Gastroesophageal sphincter (tissue), 2 donors: Measurements from ENCODE around the gene NFKBIL1.

ENCODE experiments used
- POLR2A ChIP-seq, 2 donors: fragments of 450-650 bp; IDR thresholded peaks; one replicate each; pipeline ENCODE4 v1.6.1; 2017; ENCODE audit warnings: antibody characterized with exemption in 2 of 2, mild to moderate bottlenecking in 2 of 2, moderate library complexity in 1 of 2
- POLR2AphosphoS5 ChIP-seq: sonication (generic); formaldehyde crosslinking; IDR thresholded peaks from one replicate; pipeline ENCODE4 v1.6.1; 2017; ENCODE audit warnings: antibody characterized with exemption

DNA sequence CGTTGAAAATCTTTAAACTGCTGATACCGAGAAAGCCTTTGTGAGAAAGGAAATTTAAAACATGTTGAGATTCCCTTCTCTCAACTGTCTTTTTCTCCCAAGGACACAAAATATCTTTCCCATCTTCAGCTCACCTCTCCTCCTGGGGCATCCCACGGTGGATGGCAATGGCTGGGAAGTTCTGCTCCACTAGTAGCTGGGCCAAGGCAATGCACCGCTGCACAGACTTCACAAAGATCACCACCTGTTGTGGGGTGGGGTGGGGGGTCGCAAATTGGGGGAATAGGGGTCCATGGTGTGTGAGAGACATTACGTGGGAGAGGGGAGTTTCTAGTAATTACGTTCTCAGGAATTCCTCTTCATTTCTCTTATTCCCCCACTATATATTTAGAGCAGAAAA is 16.2 kb upstream of the NFKBIL1 start:
- no peak for TF ChIP-seq POLR2A (IDR thresholded peaks at IDR 0.05)
- no peak for TF ChIP-seq POLR2AphosphoS5
